GM12874 (cell line): ENCODE results near the gene GMEB2.

Experiments used
- CTCF ChIP-seq: IDR thresholded peaks from 2 replicates; pipeline ENCODE4 v1.5.1; 2011; ENCODE audit warnings: low read depth, mild to moderate bottlenecking, control low read depth, low read length, moderate library complexity; ENCODE audit not compliant: insufficient read depth

The GMEB2 gene

GRCh38 chr20:63560333-63560805 is 66.5 kb downstream of the GMEB2 start:
- no peak for TF ChIP-seq CTCF

- TF ChIP-seq CTCF, result no peak
These were observed 68.0 kb downstream of the GMEB2 start for GRCh38 chr20:63558804-63559484.

- no peak for TF ChIP-seq CTCF
These were observed 69.4 kb downstream of the GMEB2 start for GRCh38 chr20:63557481-63557891.

GRCh38 chr20:63556873-63557478 is 69.9 kb downstream of the GMEB2 start:
- no peak for TF ChIP-seq CTCF

GRCh38 chr20:63555661-63556381 is 71.1 kb downstream of the GMEB2 start:
- TF ChIP-seq CTCF, result no peak

GRCh38 chr20:63554361-63555278 is 72.3 kb downstream of the GMEB2 start:
- no peak for TF ChIP-seq CTCF

GRCh38 chr20:63553933-63554290 is 73.0 kb downstream of the GMEB2 start, which contains the start of gene FNDC11:
Gene FNDC11, plus strand, starts transcription at chr20:63554159. Its CDS starts 1,505 bp downstream, at chr20:63555664.
- no peak for TF ChIP-seq CTCF
